ENCODE measurements around the gene LMLN. TPM values are rescaled to one million over a fixed set of nuclear protein-coding genes. Genes with fewer than 3 reads are reported as not detected.
"Not testable (repeated sequence)": the region's sequence is repeated elsewhere in the genome, so short reads cannot be mapped to it uniquely, and the experiment has no call there.

Gene LMLN
- total RNA-seq, 1 donor from 2014 or later, result 2.7 TPM

DNA sequence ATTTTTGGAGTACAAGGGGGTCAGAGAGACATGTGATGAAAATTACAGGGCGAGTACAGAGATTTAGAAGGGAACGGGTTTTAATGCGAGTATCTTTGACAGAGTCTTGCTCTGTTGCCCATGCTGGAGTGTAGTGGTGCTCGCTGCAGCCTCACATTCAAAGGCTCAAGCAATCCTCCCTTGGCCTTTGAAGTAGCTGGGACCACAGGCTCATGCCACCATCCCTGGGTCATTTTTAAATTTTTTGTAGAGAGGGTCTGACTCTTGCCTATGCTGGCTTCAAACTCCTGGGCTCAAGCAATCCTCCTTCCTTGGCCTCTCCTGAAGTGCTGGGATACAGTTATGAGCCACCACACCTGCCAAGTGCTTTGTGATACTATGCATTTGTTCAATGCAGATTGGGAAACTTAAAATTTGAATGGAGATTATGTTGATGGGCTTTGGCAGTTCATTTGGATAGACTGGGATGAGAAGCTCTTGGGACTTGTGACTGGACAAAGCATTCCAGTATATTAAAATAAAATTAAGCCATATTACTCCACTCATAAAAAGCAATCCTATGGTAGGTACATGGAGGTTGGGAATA, 4.0 kb upstream of the LMLN start:
- no peak for ATAC-seq
- DNase-seq (ENCODE audit: low spot score), result no peak

DNA sequence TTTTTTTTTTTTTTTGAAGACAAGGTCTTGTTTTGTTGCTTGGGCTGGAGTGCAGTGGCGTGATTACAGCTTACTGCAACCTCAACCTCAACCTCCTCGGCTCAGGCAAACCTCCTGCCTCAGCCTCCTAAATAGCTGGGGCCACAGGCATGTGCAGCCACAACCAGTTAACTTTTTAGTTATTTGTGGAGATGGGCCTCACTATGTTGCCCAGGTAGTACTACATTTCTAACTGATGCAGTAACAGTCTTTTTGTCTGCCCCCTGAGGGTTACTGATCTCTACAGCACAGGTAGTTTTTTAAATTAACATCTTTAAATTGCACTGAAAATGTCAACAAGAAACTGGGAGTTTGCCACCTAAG, 3.4 kb upstream of the LMLN start:
- no peak for ATAC-seq
- no peak for DNase-seq (ENCODE audit: low spot score)

DNA sequence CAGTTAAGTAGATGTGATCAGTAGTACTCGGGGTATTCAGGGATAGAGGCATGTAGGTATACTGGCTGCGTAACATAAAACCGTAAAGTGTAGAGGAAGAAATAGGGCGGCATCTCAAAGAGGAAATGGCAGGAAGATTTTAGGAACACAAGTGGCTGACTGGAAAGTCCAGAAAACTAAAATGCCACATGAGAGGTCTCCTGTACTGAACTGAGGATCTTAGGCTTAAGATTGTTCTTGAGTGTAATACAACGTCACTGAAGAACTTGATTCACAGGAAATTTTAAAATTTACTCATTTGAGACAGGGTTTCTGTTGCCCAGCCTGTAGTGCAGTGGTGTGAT, 2.3 kb upstream of the LMLN start:
- no peak for ATAC-seq

DNA sequence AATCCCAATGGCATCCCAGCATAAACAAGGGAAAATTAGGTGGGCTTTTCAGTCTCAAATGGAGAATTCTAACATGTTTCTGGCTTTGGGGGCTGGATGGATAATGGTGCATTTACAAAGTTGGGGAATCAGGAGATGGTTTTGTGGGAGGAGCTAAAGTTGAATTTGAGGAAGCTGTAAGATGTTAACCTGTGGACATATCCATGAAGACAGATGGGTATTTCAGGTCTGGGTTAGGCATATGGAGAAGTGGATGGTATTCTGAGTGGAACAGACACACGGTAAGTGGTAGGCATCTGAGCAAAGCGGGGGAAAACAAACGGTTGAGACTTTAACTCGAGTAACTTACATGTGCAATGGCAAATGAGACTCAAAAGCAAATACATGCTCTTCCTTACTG, 1.7 kb upstream of the LMLN start:
- ATAC-seq, result no peak
- DNase-seq (ENCODE audit: low spot score), result no peak

More for the DNA sequence above, 2.3 kb upstream of the LMLN start:
- no peak for DNase-seq (ENCODE audit: low spot score)

DNA sequence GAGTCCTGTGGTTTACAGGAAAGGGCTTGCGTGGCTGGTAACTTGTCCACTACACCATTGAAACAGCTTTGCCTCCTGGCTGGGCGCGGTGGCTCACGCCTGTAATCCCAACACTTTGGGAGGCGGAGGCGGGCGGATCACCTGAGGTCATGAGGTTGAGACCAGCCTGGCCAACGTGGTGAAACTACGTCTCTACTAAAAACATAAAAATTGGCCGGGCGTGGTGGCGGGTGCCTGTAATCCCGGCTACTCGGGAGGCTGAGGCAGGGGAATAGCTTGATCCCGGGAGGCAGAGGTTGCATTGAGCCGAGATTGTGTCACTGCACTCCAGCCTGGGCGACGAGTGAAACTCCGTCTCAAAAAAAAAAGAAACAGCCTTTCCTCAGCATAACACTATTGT, 1.2 kb upstream of the LMLN start:
- not testable (repeated sequence) for ATAC-seq; DNase-seq (ENCODE audit: low spot score)

DNA sequence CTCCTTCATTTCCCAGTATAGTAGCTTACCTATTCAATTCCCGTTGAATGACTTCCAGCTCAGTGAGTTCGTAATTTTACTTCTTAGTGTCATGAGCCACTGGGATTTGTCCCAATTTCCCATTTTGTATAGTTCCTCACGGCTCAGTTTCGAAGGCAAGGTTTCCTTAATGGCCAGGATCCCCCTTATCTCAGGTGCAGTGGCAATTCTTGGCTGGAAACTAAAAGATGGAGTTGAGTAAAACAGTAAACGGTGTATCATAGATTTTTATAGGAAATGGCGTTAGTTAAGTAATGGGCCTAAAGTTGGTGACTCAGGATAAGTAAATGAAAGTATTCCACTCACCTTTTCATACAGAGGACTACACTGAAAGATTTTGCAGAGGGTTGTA, 522 bp upstream of the LMLN start:
- ATAC-seq, result no peak
- DNase-seq (ENCODE audit: low spot score), result no peak

DNA sequence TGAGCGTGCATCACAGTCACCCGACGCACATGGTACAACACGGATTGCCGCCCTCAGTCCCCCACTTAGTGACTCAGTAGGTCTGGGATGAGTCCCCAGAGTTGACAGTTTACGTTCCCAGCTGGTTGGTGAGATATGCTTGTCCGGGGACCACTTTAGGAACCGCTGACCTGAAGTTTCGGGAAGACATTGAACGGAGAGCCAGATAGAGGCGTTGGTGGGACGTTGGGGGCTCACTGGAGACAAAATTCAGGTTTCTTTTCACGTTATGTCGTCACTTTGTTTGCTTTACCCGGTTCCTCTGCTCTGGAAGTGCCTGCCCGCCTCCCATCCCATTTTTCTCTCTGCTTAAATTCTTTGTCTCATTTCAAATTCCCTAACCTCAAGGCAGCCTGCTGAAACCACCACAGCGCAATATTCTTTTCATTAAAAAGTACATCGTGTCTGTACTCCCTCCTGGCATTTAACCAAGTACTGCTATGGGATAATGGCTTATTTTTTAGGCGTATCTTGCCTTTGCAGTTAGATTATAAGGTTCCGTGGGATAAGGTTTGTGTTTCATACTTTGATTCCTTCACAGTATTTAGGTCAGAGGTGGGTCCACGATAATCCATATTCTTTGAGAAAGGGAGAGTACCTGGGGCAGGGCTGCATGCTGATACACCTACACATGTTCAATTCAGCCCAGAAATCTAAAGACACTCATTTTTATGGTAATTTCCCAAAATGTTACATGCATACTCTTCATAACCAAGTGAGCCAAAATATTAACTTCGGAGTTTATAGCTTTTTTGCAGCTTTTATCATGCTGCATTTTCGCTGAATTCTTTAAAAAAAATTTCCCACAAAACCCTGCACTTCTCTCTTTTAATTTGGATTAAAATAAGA, 921 bp downstream of the LMLN start:
- no peak for ATAC-seq
- DNase-seq (ENCODE audit: low spot score), result no peak

DNA sequence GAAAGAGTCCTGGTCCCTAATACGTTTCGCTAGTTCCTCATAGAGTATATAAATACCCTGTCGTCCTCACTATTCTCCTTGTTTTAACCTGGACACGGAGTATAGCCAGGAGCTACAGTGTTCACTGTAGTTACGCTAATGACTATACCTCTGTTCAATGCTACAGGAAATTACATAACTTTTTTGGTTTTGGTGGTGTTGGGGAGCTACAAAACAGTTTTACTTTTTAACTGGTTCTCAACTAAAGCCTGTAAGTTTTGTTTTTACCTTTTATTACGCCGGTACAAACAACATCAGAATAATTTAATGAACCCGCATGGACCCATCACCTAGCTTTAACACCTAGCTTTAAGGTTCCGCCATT, 1.5 kb downstream of the LMLN start:
- DNase-seq (ENCODE audit: low spot score), result no peak
- ATAC-seq, result no peak

DNA sequence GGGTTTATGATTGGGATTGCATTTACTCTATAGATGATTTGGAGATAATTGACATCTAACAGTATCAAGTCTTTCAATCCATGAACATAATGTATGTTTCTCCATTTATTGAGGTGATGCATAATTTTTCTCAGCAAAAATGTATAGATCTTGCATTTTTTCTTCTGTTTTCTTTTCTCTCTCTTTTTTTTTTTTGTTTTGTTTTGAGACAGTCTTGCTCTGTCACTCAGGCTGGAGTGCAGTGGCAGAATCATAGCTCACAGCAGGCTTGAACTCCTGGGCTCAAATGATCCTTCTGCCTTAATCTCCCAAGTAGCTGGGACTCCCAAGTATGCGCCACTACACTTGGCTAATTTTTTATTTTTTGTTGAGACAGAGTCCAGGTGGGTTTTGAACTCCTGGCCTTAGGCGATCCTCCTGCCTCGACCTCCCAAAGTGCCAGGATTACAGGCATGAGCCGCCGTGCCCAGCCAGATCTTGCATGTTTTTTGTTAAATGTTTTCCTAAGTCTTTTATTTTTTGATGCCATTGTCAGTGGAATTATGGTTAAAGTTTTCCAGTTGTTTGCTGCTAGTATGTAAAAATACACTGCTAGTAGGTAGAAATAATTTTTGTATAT, 3.1 kb downstream of the LMLN start:
- no peak for ATAC-seq
- DNase-seq (ENCODE audit: low spot score), result no peak

DNA sequence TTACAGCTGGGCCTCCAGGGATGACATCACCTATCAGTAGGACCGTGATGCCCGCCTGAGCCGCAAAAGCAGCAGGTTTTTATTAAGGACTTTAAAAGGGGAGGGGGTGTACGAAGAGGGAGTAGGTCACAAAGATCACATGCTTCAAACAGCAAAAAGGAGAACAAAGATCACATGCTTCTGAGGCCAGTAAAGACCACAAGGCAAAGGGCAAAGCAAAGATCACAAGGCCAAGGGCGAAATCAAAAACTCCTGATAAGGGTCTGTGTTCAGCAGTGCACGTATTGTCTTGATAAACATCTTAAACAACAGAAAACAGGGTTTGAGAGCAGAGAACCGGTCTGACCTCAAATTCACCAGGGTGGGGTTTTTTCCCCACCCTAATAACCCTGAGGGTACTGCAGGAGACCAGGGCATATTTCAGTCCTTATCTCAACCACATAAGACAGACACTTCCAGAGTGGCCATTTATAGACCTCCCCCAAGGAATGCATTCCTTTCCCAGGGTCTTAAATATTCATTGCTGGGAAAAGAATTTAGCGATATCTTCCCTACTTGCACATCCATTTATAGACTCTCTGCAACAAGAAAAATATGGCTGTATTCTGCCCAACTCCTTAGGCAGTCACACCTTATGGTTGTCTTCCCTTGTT, 7.4 kb downstream of the LMLN start:
- not testable (repeated sequence) for DNase-seq (ENCODE audit: low spot score)

DNA sequence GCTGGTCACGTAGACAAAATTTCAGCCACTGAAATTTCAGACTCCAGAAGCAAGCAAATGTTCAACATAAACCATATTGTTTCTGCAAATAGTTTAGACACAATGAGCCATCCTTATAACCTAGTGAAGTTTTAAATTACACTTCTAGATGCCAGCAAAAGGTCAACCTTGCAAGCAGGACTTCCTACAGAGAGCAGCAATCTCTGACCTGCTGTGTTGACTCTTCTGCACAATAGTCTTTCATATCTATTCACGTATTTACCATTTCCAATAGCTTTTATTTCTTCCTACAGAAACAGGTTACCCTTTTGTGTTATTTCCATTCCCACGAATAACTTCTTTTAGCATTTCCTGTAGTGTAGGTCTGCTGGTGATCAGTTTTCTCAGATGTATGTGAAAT, 10.6 kb downstream of the LMLN start:
- no peak for ATAC-seq

More for the DNA sequence above, 7.4 kb downstream of the LMLN start:
- not testable (repeated sequence) for ATAC-seq

DNA sequence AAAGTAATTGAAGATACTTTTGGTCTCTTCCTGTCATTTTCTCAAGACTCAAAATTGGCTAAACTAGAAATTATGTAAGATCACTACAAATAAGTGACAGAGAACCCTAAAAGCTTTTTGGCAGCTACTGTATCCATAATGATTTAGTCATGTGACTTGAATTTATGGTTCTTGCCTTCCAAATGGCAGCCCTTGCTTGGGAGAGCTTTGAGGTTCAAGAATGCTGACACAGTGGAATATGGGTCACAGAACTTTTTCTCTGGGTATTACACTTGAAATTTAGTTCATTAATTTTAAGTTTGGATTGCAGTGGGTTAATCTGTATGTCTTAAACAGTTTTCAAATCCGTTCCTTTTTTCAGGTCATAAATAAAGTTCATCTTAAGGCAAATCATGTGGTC, 14.0 kb downstream of the LMLN start:
- ATAC-seq (no peak), DNase-seq (ENCODE audit: low spot score) (no peak)

More for the DNA sequence above, 10.6 kb downstream of the LMLN start:
- no peak for DNase-seq (ENCODE audit: low spot score)

DNA sequence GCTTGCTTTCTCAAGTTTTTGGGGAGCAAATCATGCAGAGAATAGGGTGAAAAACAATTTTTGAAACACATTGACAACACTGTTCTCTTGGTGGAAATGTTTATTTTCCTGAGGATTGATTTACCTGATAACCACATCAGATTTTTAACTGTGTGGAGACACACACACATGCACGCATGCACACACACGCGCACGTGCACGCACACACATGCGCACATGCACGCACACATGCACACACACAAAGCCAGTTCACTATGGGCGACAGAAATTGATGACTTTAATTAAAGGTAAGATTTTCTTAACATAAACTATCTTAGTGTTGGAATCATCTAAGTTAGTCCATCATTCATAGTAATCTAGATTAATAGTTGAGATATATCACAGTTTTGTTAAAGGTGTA, 15.3 kb downstream of the LMLN start:
- no peak for DNase-seq (ENCODE audit: low spot score)
- no peak for ATAC-seq

DNA sequence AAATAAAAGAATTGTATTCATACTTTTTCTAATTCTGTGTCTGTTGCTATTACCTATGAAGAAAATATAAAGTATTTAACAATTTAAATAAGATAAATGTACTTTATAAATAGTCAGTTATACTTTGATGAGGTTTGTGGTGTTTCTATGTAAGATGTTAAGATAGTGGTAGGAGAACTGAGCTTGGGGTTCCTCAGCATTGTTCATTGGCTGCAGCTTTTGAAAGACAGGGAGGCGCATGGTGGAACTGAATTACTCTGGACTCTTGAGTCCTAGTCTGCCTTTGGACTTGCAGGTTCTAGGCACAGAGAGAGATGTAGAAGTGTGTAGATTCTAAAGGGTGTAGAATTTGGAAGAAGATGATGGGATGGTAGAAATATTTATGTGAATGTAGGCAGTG, 23.1 kb downstream of the LMLN start:
- ATAC-seq, result no peak
- no peak for DNase-seq (ENCODE audit: low spot score)

DNA sequence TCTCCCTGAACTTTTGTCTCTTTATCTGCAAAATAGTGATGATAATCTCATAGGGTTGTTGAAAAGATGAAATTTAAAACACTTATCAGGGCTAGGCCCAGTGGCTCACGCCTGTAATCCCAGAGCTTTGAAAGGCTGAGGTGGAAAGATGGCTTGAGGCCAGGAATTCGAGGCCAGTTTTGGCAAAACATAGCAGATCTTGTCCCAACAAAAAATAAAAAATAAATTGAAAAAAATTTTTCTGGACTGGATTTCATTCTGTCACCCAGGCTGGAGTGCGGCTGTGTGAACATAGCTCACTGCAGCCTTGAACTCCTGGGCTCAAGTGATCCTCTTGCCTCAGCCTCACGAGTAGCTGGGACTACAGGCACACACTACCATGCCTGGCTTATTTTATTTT, 29.6 kb downstream of the LMLN start:
- DNase-seq (ENCODE audit: low spot score) (no peak), ATAC-seq (no peak)

DNA sequence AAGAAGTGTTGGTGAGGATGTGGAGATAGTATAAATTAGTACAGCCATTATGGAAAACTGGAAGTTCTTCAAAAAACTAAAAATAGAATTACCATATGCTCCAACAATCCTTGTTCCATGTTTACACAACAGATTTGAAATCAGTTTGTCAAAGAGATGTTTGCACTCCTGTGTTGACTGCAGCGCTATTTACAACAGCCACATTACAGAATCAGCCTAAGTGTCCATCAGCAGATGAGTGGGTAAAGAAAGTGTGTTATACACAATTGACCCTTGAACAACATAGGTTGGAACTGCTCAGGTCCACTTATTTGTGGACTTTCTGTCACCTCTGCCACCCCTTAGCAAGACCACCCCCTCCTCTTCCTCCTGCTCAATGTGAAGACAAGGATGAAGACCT, 34.7 kb downstream of the LMLN start:
- ATAC-seq (no peak), DNase-seq (ENCODE audit: low spot score) (no peak)

DNA sequence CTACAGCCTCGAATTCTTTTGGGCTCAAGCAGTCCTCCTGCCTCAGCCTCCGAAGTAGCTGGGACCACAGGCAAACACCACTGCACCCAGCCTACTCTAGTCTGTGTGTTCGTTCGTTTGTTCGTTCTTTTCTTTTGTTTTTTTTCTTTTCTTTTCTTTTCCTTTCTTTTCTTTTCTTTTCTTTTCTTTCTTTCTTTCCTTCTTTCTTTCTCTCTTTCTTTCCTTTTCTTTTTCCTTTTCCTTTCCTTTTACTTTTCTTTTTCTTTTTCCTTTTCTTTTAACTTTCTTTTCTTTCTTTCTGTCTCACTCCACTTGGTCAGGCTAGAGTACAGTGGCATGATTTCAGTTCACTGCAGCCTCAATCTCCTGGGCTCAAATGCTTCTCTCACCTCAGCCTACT, 36.8 kb downstream of the LMLN start:
- DNase-seq (ENCODE audit: low spot score), result no peak
- no peak for ATAC-seq

DNA sequence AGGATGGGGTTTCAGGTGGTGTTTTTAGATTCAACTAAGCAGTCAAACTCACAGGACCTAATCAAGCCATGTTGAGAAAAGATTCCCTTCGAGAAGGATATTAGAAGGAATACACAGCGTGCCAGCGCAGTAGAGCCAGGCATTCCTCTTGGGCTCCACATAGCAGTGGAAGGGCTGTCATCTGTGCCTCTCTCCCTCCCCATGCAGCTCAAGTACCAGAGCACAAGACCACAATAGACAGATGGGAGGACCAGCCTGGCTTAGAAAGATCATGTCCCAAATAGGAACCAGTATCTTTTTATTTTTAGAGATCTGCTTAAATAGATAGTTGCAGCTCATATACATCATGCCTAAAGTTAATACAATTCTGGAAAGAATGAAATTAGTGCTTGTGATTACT, 37.9 kb downstream of the LMLN start:
- no peak for ATAC-seq
- no peak for DNase-seq (ENCODE audit: low spot score)

DNA sequence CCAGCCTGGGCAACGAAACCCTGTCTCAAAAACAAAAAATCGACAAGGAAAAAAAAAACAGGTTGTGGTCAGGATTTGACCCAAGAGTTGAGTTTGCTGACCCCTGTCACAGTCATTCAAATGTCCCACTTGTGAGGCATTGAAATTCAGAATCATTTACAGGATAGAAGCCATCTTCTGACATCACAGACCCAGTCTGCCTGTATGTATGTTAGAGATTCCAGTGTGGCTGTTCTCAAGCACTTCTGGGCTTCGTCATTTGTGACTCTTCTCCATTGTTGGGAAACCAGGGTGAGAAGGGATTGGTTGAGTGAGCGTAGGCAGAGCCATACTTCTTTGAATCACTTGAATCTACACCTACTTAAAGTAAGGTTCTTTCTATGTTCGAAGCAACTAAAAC, 57.1 kb downstream of the LMLN start:
- no peak for DNase-seq (ENCODE audit: low spot score)
- no peak for ATAC-seq

DNA sequence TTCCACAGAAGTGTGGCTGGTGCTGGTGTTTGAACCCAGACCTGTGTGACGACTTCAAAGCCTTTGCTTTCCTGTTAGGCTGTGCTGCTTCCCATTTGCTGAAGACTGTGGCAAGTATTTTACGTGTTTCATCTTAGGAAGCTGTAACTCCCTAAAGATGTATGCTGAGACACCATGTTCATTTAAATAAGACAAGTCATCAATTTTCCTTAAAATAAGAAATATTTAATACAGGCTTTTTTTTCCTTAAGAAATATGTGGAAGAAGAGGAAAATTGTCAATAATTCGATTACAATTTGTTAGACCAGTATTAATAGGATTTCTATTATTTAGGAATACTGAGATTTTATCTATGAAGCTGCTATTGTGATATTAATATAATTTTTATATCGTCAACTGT, 58.4 kb downstream of the LMLN start:
- ATAC-seq (no peak), DNase-seq (ENCODE audit: low spot score) (no peak)

DNA sequence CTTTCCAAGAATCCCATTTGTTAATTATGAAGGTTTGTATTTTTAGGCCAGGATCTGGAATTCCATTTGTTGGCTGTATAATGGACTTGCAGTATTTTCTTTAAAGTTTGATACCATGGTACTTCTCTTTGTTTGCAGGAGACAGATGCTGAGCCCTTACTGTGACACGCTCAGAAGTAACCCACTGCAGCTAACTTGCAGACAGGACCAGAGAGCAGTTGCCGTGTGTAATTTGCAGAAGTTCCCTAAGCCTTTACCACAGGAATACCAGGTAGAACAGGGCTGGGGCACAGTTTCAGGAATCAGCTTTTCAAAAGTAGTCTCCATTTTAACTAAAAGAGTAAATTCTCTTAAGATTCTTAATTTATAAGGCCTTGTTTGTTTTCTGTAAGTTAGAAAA, 59.1 kb downstream of the LMLN start:
- DNase-seq (ENCODE audit: low spot score) (no peak), ATAC-seq (no peak)

DNA sequence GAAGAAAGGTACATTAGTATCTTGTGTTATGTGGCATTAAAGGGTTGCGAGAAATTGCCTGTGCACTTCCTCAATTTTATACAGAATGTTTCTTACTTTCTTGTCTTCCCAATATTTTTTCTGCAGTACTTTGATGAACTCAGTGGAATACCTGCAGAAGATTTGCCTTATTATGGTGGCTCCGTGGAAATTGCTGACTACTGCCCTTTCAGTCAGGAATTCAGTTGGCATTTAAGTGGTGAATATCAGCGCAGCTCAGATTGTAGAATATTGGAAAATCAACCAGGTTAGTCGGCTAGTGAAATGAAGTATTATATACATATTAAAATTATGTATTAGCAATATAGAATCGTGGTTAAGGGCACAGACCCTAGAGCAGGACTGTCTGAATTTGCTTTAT, 61.3 kb downstream of the LMLN start:
- no peak for ATAC-seq
- DNase-seq (ENCODE audit: low spot score), result no peak
